GM21528 (cell line): Measurements from ENCODE around the gene SORBS1.

Source experiments
- ATAC-seq: cut with Tn5 transposase; IDR thresholded peaks from one replicate; pipeline ENCODE4 v1.9.1; 2021; ENCODE audit warnings: mild to moderate bottlenecking, moderate library complexity; ENCODE audit not compliant: unreplicated experiment, low FRiP score

Gene SORBS1

DNA sequence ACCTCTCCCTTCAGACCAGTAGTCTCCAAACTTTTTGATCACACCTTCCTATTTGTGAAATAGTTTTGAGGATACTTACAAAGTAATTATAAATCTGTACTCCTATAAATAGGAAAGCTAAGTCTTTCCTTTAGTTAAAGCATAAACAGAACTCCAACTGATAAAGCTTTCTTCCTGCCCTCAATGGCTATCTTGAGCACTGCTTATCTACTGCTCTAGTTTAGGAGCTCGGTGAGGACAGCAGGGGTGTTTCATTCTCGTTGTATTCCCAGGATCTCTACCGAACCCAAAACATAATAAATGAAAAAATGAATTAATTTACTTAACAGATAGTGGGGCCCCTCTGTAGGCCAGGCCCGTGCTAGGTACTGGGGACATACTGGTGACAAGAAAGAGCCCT lies 17.7 kb downstream of the SORBS1 start:
- ATAC-seq: no peak

DNA sequence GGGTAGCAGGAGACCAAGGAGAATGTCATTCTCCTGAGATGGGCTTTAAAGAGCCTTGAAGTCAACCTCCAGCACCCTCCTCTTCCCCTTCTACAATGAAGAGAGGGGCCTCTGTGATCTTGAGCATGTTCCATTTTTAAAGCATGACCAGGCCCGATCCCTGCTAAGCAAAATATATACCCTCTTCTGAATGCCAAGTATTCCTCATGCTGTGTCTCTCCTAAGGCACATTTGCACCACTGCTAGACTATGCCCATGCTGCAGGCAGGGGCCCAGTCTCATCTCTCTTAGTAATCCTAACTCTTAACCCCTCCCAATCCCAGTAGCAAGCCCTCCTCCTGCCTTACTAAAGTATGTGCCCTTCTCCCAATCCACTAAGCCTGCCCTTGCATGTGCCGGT lies 18.4 kb downstream of the SORBS1 start:
- no peak for ATAC-seq

DNA sequence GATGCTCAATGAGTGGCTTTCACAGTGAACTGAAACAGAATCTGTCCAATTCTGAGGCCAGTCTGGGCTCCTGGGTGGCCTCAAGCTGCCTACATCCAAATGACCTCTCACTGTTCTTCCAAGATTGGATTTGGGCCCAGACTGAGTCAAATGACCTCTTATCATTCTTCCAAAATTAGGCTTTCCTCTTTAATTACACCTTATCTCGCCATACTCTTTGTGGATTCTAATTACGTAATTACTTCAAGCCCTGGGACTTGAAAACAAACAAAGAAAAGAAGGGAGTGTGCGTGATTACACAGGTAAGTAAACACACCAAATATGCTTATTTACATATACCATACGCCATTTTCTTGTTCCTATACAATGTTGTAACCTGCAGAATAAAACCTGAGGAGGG lies 18.8 kb downstream of the SORBS1 start:
- no peak for ATAC-seq

DNA sequence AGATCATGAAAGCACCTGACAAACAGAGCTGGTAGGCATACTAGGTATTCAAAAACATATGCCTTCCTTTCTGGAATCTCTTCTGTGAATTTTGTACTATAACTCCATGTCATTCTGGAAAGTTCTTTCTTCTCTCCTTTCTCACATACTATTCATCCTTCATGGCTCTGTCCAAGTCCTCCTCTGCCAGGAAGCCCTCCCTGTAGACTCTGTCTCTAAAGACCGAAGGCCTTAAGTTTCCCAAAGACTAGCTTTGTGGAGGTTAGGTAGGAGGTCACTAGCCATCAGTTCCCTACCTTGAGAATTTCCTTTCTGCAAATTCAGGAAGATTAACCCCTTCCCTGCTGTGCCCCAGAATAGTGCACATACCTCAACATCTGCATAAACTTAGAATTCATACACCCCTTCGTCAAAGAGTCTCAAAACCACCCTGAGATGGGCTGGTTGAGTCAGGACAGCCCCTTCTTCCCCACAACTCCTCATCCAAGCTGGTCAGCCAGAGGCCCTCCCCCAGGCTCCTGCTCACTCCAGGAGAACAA lies 20.6 kb downstream of the SORBS1 start:
- no peak for ATAC-seq

DNA sequence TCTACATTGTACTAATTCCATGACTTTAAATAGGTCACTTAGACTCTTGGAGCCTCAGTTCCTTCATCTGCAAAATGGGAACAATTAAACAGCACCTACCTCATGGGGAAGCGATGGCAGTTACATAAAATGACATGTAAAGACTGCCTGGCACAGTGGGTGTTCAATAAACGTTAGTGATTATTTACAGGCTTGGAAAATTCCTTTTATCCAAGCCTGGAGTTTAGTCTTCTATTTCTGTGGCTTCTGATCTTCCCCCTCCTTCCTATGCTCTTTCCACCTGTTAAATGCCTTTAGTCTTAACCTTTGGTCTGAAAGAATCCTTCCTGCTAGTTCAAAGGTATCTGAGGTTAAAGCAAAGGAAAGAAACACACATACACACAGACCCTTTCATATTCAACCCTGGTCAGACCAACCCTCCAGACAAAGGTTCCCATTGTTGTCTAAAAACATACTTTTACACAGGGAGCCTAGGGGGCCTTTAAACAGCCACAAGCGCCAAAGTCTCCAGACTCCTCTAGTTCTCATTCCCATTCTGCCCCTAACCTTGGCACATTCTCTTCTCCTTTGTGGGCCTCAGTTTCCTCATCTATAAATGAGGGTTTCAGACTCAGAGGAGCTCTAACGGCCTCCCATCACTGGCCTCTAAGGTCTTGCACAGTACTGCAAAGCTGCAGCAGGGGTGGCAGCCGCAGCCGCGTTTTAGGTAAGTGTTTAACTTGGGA lies 21.4 kb downstream of the SORBS1 start:
- ATAC-seq: no peak

DNA sequence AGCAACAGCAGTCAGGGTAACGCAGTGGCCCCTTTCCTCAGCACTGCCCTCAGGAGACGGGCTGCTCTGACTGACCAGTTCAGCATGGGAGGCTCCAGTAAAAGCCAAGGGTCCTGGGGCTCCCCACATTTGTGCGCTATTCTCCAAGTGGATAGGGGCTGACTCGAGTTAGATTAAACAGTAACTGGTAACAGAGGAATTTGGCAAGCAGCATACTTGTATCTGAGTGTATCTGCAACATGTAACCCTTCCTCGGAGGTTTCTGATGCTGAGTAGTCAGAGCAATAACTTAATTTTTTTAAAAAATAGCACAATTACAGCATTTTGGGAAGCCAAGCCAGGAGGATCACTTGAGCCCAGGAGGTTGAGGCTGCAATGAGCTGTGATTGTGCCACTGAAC lies 22.8 kb downstream of the SORBS1 start:
- ATAC-seq: no peak

DNA sequence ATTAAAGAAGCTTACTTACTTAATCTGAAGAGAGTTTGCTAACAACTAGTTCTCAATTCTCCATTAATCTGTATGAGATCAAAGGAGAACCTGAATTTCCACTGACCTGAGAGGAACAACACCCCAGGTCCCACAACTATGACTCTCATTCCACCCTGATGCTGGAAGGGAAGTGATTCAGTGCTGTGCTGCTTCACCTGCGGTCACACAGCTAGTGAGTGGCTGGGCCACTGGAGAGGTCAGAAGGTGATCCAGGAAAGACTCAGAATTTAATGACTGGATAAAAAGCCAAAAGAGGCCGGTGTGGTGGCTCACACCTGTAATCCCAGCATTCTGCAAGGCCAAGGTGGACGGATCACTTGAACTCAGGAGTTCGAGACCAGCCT lies 23.6 kb downstream of the SORBS1 start:
- ATAC-seq: no peak

DNA sequence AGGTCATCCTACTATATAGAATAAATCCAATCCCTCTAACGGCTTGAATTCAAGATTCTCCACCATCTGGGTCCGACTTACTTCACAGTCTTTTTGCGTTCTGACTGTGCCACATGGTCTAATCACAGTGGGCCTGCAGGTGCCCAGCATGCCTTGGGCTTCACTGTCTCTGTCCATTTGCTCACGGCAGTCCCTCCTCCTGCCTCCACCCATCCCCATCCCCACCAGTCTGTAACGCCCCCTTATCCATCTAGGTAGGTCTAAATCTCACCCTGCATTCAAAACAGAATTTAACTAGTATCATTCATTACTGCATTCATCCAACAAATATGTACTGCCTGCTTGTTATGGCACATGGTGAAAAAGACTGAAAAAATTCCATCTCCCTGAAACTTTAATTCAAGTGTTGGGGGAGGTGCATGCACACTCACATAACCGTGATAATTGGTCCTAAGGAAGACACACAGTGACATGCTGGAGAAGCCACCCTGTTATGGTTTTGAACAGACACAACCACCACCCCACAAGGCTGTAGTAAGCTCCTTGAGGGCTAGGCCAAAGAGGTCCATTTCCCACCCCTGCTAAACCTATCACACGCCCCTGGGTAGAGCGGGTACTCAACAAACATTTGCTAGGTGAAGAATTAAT lies 24.2 kb downstream of the SORBS1 start:
- no peak for ATAC-seq

DNA sequence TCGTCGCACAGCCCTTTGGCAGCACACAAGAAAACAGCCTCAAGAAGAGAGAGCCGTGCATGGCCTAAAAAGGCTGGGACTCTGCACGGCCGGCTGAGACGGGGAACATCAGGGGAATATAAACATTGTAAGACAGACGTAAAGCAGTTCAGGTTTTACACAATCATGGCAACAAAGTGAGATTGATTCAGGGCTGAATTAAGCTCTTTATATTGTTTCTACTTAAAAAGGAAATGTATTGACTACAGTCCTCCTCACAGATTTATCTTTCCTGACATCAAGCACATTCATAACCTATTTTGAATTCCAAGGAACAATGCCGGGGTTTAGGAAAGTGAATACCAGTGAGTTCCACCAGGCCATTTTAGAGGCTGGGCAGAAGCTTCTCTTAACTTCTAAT lies 25.2 kb downstream of the SORBS1 start:
- no peak for ATAC-seq

DNA sequence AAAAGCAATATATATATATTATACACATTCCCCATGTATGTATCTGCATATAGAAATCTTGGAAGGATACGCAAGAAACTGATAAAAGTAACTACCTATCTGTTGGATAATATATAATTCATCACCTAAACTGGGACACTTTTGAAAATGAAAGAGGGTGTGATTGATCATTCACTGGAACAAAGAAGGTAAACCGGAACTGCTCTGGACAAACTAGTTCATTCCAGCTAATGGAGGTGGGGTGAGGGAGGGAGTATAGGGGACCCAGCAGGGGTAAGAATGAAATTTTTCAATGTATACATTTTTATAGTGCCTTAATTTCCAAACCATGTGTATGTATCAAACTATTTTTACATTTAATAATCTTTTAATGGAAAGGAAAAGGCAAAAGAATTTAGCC lies 25.6 kb downstream of the SORBS1 start:
- ATAC-seq: no peak

DNA sequence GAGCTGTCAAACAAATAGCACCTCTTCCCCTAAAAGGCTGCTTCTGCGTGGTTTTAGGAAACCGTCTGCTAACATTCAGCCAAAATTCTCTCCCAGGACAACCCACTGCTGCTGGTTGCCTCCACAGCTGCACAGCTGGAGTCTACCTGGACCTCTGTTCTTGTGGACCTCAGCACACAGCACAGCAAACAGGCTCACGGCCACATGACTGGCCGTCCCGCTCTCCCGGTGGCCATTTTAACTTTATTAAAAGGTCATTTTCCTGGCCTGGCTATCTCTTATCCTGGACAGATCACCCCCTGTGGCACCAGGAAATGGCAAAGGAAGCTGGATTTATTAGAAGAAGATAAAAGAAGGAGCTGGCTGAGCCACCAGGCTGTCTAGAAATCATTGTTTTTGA lies 27.6 kb downstream of the SORBS1 start:
- ATAC-seq: no peak

DNA sequence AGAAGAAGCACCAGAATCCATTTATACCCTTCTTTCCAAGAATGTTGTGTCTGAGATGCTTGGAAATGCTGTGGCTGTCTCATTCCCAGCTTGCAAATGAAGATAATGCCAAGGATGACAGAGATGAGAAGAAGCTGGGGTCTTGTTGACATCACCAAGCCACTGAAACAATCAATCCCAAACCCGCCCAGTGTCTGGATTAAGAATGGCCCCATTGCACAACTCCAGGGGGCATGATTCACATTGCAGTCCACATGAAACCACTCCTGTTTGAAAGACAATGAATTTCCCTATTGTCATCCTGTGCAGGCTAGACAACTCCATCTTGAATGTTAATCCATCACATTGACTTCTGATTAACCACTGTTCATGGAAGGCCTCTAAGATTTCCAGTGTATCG lies 28.6 kb downstream of the SORBS1 start:
- ATAC-seq: no peak

DNA sequence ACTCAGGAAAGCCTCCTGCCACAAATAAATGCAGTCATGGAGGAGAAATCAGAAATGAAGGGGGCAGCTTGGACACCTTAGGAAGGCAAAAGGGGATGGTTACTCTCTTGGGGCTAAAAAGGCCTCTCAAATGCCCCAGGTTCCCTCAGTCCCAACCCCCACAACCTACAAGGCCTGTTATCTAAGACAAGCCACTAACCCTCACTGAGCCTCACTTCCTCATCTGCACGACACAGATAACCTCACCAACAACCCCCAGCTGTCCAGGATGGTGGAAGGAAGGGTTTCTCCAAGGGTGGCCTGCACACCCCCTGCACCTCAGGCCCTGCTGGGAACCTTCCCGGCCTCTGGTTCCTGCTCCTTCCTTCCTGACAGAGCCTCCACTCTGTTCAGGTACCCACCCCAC lies 29.2 kb downstream of the SORBS1 start:
- ATAC-seq: no peak

DNA sequence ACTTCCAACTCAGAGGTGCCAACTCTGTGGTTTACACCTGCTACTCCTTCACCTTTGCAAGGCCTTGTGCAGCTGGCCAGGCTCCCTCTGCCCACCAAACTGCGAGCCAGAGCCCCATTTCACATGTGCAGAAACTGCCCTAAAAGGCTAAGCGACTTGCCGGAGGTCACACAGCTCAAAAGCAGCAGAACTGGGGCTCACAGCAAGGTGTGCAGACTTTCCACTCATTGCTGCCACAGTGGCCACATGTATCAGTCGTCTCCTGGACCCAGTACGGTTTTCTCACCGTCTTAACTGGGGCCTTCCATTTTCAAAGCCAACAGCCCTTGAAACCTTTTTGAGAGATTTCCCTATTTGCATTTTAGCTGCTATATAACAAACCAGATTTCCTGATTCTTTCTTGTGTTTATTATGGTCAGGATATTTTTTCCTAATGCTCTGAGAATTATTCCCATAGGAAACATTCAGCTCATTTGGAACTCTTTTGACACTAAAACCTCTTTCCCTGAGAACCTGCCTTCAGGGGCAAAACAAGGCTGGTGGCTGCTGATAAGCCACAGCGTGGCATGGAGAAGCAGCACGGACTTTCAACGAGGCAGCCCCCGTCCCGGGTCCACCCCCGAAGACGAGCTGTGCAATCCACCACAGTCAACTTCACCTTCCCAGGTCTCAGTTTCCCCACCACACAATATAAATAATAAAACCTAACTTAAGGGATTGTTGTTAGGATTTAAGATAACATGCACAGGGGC lies 29.9 kb downstream of the SORBS1 start:
- ATAC-seq: no peak

DNA sequence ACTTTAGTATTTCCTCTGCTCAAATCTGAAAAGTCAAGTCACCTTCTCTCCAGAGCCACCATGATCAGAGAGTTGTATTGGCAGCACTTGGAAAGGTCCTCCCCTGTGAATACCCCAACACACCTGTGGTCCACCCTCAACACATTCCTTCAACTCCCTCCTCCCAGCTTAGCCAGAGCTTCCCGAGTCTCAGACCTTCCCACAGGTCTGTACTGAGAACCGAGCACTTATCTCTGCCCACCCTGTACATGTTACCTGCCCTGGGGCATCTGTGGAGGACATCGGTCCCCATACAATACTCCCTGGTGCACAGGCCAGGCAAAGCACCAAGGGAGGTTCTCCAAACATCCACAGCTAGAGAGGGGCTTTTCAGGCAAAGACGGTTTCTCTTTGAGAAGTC lies 30.6 kb downstream of the SORBS1 start:
- no peak for ATAC-seq

DNA sequence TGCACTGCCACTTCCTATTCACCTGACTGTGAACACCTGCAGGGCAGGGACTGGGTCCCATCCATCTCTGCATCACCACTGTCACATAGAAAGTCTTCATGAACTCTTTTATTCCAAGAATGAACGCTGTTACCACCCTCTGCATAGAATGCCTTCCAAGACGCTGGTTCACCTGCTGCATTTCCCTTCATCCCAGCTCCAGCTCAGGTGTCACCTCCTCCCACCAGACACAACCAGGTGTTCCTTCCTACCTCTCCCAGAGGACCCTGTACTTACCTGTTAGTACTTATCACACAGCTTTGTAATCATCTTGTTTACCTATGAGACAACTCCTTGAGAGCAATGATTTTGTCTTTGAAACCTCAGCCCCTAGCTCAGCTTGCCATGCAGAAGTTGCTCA lies 31.1 kb downstream of the SORBS1 start:
- no peak for ATAC-seq

DNA sequence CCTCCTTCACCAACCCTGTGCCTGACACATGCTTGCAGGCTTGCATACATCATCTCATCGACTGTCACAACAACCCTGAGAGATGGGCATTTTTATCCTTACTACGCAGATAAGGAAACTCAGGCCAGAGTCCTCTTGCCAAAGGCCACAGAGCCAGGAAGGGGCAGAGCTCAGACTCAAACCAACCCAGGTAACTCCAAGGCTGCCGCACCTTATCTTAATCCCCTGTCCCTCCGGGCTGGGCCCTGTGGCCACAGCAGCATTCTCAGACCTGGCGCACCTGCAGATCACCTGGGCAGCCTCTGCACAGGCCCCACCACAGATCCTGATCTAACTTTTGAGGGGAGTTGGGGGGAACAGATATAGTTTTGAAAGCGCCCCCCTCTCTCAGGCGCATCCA lies 35.1 kb downstream of the SORBS1 start:
- no peak for ATAC-seq

DNA sequence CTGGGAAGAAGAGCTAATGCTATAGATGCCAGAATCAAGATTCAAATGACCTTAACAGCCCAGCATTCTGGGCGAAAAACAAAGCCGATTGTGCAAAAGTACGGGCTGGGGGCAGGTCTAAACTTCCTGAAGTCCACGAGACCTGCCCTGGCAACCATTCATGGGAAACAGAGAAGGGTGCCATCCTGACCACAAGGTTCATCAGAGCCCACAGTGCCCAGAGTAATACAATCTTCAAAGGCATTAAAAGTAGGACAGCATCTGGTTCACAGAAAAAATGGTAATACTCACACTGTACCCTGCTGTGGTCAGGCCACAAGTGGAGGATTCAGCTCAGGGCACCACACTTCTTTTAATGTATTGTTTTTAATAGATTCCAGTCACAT lies 36.1 kb downstream of the SORBS1 start:
- no peak for ATAC-seq

DNA sequence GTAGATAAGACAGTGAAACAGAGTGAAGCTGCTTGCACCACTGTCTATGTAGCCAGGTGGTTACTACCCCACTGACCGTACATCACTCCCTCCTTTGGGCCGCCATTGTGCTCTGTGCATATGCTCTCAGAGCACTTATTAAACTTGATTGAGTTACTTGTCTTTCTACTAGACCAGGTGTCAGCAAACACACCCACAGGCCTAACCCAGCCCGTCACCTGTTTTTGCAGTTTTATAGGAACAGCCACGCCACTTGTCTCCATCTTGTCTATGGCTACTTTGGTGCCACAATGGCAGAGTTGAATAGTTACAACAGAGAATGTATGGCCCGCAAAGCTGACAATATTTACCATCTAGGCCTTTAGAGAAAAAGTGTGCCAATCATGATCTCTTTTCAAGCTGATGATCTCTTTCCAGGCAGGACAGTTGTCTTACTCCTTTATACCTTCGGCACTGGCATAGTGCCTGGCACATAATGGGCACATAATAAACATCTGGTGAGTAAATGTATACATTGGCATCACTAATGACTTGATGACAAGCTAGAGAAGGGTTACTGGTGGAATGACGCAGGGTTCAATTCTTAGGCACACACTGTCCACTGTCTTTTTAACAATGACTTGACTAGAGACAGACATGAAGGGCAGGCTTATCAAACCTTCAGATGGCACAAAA lies 36.7 kb downstream of the SORBS1 start:
- no peak for ATAC-seq

DNA sequence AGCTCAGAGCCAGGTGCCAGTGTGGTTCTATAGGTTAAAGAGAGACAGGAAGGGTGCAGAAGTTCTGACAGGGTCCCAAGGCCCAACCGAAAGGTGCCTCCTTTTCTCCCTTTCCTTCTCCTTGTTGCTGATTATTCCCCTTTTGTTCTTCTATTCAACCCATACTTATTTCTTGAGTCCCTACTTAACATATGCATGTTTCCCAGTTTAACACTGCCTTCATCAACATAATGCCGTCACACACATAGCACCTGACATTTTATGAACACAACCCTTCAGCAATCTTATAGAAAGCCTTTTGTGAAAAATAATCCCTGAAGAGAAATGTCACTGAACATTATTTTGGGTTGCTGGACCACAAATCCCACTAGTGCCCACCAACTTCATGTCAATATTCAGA lies 39.1 kb downstream of the SORBS1 start:
- ATAC-seq: no peak

DNA sequence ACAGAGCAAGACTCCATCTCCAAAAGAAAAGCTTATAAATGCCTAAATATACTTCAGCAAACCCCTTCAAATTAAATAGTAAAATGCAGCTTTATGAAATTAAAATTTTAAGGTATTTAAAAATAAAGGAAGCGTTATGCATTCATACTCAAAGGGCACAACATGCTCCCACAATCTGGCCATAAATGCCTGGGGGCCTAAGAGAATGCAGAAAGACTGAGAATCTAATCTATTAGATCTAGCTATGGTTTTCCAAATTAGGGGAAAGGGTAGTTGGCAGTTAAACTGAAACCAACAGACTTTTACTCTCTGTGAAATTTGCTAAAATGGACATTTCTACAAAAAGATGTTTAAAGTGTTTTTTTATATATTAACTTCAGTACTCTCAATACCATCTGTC lies 40.6 kb downstream of the SORBS1 start:
- no peak for ATAC-seq
